Immature natural killer cell (primary cell): Measurements from ENCODE around the gene STK36. TPM values are rescaled to one million over a fixed set of nuclear protein-coding genes. Genes with fewer than 3 reads are reported as not detected.
A peak's percentile ranks its signal among the peaks of the same experiment; 100 is the strongest.

ENCODE experiments used
- DNase-seq, 3 donors: peaks; one replicate each; pipeline ENCODE4 v3.0.0; 2022; ENCODE audit warnings: mixed read lengths in 1 of 3
- H3K27ac Mint-ChIP-seq, 6 donors: one replicate each; pipeline ENCODE4 v1.8.0; 2020; ENCODE audit warnings: mixed read lengths in 6 of 6, mild to moderate bottlenecking in 5 of 6, inconsistent platforms in 4 of 6, moderate library complexity in 3 of 6
- H3K27me3 Mint-ChIP-seq, 3 donors: one replicate each; pipeline ENCODE4 v1.8.0; 2020 to 2021; ENCODE audit warnings: low read depth in 3 of 3, mild to moderate bottlenecking in 3 of 3, mixed read lengths in 3 of 3, moderate library complexity in 3 of 3, inconsistent platforms in 1 of 3
- H3K36me3 Mint-ChIP-seq, 3 donors: one replicate each; pipeline ENCODE4 v1.8.0; 2020; ENCODE audit warnings: mixed read lengths in 3 of 3, inconsistent platforms in 2 of 3, mild to moderate bottlenecking in 2 of 3
- H3K4me1 Mint-ChIP-seq, 2 donors: one replicate each; pipeline ENCODE4 v1.8.0; 2020; ENCODE audit warnings: inconsistent platforms in 2 of 2, mild to moderate bottlenecking in 2 of 2, mixed read lengths in 2 of 2, moderate library complexity in 1 of 2
- H3K4me3 Mint-ChIP-seq, 5 donors: one replicate each; pipeline ENCODE4 v1.8.0; 2020; ENCODE audit warnings: mild to moderate bottlenecking in 5 of 5, mixed read lengths in 5 of 5, inconsistent platforms in 3 of 5, moderate library complexity in 3 of 5
- H3K9me3 Mint-ChIP-seq, 6 donors: one replicate each; pipeline ENCODE4 v1.8.0; 2020; ENCODE audit warnings: mild to moderate bottlenecking in 6 of 6, mixed read lengths in 6 of 6, inconsistent platforms in 4 of 6, moderate library complexity in 3 of 6
- polyA plus RNA-seq, 3 donors: library from polyadenylated mRNA; unstranded; fragments of 300-500 nt; fragmentation: Illumina TruSeq; gene quantifications; one replicate each; pipeline ENCODE4 v1.2.3, GENCODE V29; 2021

Gene STK36
- polyA plus RNA-seq, 3 donors from 2014 or later = 3.0 to 3.9 (median 3.9) TPM

DNA sequence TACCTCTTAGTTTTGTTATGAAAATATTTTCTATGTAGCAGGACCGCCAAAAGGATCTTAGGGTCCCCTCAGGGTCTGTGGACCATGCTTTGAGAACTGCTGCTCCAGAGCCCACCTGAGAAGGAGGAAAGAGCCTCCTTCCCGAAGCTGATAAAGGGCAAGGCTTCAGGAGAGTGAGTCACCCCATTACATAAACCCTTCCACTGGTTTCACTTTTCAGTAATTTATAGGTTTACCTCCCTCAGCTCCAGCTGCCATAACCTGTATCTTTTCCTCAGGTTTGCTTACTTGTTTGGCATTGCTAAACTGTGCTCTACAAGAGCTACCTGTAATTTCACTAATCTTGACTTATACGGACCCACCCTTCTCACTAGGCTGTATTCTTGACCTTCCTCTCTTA, 45.4 kb downstream of the STK36 start:
- Mint-ChIP-seq H3K9me3 (no peaks in the 10 kb centered on the region), H3K27me3 (peaks cover 0 to 2% (median 0%) of the 10 kb centered on the region in 3 donors), H3K4me3 (no peak overlapping the region), H3K27ac (no peak overlapping the region), H3K36me3 (peaks cover 4 to 17% (median 4%) of the 10 kb centered on the region in 3 donors), H3K4me1 (no peaks in the 10 kb centered on the region)
- DNase-seq = no peak

DNA sequence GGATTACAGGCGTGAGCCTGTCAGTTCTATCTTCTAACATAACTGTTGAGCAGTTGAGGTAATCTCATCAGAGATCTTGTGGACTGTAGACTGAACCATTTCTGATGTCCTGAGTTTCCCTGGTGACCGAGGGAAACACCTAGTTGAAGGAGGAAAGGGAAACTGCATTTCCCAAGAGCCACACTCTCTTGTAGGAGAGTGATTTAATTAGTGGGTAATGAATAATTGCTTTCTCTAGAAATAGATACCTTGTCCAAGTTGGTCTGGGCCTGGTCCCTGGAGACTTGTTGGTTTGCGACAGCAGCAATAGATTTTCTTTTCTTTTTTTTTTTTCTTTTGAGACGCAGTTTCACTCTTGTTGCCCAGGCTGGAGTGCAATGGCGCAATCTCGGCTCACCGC, 46.2 kb downstream of the STK36 start:
- H3K4me3 Mint-ChIP-seq = no peak overlapping the region
- no peaks in the 10 kb centered on the region for H3K4me1 Mint-ChIP-seq
- peaks cover 0 to 2% (median 0%) of the 10 kb centered on the region in 3 donors for H3K27me3 Mint-ChIP-seq
- no peaks in the 10 kb centered on the region for H3K9me3 Mint-ChIP-seq
- no peak for DNase-seq
- H3K36me3 Mint-ChIP-seq = peaks cover 4 to 17% (median 4%) of the 10 kb centered on the region in 3 donors
- no peak overlapping the region for H3K27ac Mint-ChIP-seq

- no peak for DNase-seq
- H3K27ac Mint-ChIP-seq = no peak overlapping the region
- no peak overlapping the region for H3K4me3 Mint-ChIP-seq
- H3K27me3 Mint-ChIP-seq = peaks cover 0 to 2% (median 0%) of the 10 kb centered on the region in 3 donors
- H3K4me1 Mint-ChIP-seq = peaks cover 1 to 6% of the 10 kb centered on the region in 2 donors
- peaks cover 4 to 17% (median 4%) of the 10 kb centered on the region in 3 donors for H3K36me3 Mint-ChIP-seq
- H3K9me3 Mint-ChIP-seq = no peaks in the 10 kb centered on the region
These were observed 47.6 kb downstream of the STK36 start for GRCh38 chr2:218719457-218719856.

DNA sequence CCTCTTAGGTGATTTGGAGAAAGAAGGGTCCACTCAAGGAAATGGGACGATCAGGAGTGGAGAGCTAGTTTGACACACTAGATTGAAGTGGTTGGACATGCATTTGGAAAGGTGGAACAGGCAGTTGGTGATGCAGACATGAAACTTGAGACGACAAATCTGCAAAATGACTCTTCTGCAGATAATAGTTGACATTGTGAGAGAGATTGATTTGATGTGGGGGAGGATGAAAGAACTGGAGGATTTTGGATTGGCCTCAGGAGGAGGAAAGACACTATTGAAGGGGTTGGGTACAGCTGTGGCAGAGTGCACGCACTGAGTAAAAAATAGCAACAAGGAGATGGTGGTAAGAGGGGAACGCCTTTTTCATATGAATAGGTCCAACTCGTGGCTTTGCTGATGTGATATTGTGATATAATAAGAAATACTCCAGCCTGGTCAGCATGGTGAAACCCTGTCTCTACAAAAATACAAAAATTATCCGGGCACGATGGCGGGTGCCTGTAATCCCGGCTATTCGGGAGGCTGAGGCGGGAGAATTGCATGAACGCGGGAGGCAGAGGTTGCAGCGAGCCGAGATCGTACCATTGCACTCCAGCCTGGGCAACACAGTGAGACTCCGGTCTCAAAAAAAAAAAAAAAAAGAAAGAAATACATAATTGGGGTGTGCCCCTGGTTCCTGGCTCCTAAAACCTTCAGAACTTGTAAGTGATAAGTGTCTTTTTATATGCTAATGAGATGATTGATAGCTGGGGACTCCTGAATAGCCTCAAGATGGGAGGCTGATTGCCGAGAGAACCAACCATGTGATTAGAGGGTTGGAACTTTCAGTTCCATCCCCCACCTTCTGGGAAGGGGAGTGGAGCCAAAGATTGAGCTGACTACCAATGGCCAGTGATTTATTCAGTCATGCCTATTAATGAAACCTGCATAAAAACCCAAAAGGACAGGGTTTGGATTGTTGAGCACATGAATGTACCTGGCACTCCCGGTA, 48.5 kb downstream of the STK36 start:
- Mint-ChIP-seq H3K36me3 (peaks cover 4 to 17% (median 4%) of the 10 kb centered on the region in 3 donors), H3K27me3 (peaks cover 0 to 2% (median 0%) of the 10 kb centered on the region in 3 donors), H3K27ac (no peak overlapping the region), H3K4me1 (peaks cover 1 to 6% of the 10 kb centered on the region in 2 donors), H3K9me3 (no peaks in the 10 kb centered on the region), H3K4me3 (no peak overlapping the region)
- DNase-seq = no peak

GRCh38 chr2:218721488-218721887, 49.6 kb downstream of the STK36 start:
- Mint-ChIP-seq H3K4me3 (no peak overlapping the region), H3K27me3 (peaks cover 0 to 4% (median 0%) of the 10 kb centered on the region in 3 donors), H3K4me1 (peaks cover 1 to 6% of the 10 kb centered on the region in 2 donors), H3K36me3 (peaks cover 0 to 20% (median 7%) of the 10 kb centered on the region in 3 donors), H3K9me3 (peaks cover 7 to 9% (median 9%) of the 10 kb centered on the region in 6 donors), H3K27ac (no peak overlapping the region)
- no peak for DNase-seq

DNA sequence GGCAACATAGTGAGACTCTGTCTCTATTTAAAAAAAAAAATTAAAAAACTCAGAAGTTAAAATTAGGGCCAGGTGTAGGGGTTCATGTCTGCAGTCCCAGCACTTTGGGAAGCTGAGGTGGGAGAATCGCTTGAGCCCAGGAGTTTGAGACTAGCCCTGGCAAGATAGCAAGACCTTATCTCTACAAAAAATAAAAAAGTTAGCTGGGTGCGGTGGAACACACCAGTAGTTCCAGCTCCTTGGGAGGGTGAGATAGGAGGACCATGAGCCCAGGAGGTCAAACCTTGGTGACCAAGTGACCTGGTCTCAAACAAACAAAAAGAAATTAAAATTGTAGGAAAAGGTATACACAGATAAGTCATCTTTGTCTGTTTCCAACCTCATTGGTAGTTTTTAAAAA, 50.0 kb downstream of the STK36 start:
- Mint-ChIP-seq H3K4me3 (no peak overlapping the region), H3K4me1 (peaks cover 1 to 6% of the 10 kb centered on the region in 2 donors), H3K27ac (no peak overlapping the region), H3K36me3 (peaks cover 0 to 20% (median 7%) of the 10 kb centered on the region in 3 donors), H3K27me3 (peaks cover 0 to 4% (median 0%) of the 10 kb centered on the region in 3 donors), H3K9me3 (peaks cover 8 to 13% (median 10%) of the 10 kb centered on the region in 6 donors)
- DNase-seq = no peak

DNA sequence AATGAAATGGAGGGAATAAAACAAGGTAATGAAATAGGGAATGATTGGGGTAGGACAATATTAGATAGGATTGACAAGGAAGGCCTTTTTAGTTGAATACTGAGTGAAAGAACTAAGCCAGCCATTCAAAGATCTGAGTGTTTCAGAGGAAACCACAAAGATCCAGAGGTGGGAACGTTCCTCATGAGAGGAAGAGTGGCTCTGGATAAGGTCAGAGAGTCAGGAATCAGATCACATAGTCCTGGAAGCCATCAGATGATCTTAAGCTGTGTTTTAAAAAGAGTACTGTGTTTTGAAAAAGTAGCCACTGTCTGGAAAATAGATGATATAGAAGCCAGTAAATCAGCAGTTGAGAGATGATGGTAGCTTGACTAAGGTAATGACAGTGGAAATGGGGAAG, 50.5 kb downstream of the STK36 start:
- peak overlapping the region in 3 of 6 donors; percentile 35 to 63 (median 41) for H3K27ac Mint-ChIP-seq
- no peak overlapping the region for H3K4me3 Mint-ChIP-seq
- peaks cover 0 to 6% (median 0%) of the 10 kb centered on the region in 3 donors for H3K27me3 Mint-ChIP-seq
- peaks cover 0 to 19% (median 7%) of the 10 kb centered on the region in 3 donors for H3K36me3 Mint-ChIP-seq
- DNase-seq = no peak
- H3K4me1 Mint-ChIP-seq = peaks cover 1 to 6% of the 10 kb centered on the region in 2 donors
- H3K9me3 Mint-ChIP-seq = peaks cover 10 to 16% (median 13%) of the 10 kb centered on the region in 6 donors

- peak overlapping the region in 3 of 6 donors; percentile 5 to 44 (median 41) for H3K27ac Mint-ChIP-seq
- peaks cover 0 to 6% (median 0%) of the 10 kb centered on the region in 3 donors for H3K27me3 Mint-ChIP-seq
These were observed 51.2 kb downstream of the STK36 start for GRCh38 chr2:218722876-218723785.

DNA sequence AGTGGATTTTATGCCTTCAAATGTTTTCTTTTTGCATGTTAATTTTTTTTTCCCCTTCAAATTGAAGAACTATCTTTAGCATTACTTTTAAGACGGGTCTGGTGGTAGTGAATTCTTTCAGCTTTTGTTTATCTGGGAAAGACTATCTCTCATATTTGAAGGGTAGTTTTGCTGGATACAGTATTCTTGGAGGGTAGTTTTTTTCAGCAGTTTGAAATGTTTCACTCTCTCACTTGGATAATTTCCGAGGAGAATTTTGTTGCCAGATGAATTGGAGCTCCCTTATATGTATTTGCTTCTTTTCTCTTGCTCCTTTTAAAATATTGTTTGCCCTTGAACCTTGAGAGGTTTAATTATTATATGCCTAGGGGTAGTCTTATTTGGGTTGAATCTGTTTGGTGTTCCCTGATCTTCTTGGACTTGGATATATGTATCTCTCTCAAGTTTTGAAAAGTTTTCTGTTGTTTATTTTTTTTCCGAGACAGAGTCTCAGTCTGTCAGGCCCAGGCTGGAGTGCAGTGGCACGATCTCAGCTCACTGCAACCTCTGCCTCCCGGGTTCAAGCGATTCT, 54.2 kb downstream of the STK36 start:
- Mint-ChIP-seq H3K36me3 (peaks cover 8 to 23% (median 19%) of the 10 kb centered on the region in 3 donors), H3K4me3 (no peak overlapping the region), H3K4me1 (peaks cover 3 to 12% of the 10 kb centered on the region in 2 donors), H3K9me3 (peaks cover 12 to 19% (median 16%) of the 10 kb centered on the region in 6 donors), H3K27ac (no peak overlapping the region), H3K27me3 (peaks cover 0 to 3% (median 0%) of the 10 kb centered on the region in 3 donors)
- no peak for DNase-seq

More at GRCh38 chr2:218722876-218723785, 51.2 kb downstream of the STK36 start:
- no peak for DNase-seq
- peaks cover 4 to 21% (median 12%) of the 10 kb centered on the region in 3 donors for H3K36me3 Mint-ChIP-seq
- peaks cover 3 to 12% of the 10 kb centered on the region in 2 donors for H3K4me1 Mint-ChIP-seq
- no peak overlapping the region for H3K4me3 Mint-ChIP-seq
- H3K9me3 Mint-ChIP-seq = peaks cover 12 to 19% (median 16%) of the 10 kb centered on the region in 6 donors

DNA sequence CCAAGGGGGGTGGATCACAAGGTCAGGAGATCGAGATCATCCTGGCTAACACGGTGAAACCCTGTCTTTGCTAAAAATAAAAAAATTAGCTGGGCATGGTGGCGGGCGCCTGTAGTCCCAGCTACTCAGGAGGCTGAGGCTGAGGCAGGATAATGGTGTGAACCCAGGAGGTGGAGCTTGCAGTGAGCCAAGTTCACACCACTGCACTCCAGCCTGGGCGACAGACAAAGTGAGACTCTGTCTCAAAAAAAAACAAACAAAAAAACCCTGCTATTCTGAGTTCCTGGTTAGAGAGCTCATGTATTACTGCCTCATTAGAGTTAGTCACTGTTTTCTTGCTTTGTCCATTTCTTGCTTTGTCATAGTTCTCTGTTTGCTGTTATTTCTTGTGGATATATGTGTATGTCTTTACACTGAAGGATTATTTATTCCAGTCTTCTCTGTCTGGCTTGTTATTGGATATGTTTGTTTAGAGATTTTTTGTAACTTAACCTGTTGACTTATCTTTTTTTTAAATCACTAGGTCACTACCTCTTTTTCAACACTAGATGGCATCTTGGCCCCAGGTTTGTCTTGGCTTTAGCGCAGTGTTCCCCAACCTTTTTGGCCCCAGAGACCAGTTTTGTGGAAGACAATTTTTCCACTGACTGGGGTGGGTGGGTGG, 55.7 kb downstream of the STK36 start:
- Mint-ChIP-seq H3K27ac (no peak overlapping the region), H3K4me3 (no peak overlapping the region), H3K9me3 (peaks cover 12 to 19% (median 16%) of the 10 kb centered on the region in 6 donors), H3K36me3 (peaks cover 8 to 23% (median 19%) of the 10 kb centered on the region in 3 donors), H3K27me3 (peaks cover 0 to 3% (median 0%) of the 10 kb centered on the region in 3 donors), H3K4me1 (peaks cover 7 to 12% of the 10 kb centered on the region in 2 donors)
- DNase-seq = no peak

DNA sequence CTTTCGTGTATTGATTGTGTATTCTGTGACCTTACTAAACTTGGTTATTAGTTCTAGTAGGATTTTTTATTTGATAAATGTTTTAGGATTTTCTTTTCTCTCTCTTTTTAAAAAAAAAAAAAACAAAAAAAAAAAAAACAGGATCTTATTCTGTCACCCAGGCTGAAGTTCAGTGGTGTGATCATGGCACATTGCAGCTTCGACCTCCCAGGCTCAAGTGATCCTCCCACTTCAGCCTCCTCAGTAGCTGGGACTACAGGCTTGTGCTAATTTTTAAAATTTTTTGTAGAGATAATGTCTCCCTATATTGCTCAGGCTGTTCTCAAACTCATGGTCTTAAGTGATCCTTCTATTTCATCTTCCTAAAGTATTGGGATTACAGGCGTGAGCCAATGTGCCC, 57.8 kb downstream of the STK36 start:
- no peak overlapping the region for H3K4me3 Mint-ChIP-seq

DNA sequence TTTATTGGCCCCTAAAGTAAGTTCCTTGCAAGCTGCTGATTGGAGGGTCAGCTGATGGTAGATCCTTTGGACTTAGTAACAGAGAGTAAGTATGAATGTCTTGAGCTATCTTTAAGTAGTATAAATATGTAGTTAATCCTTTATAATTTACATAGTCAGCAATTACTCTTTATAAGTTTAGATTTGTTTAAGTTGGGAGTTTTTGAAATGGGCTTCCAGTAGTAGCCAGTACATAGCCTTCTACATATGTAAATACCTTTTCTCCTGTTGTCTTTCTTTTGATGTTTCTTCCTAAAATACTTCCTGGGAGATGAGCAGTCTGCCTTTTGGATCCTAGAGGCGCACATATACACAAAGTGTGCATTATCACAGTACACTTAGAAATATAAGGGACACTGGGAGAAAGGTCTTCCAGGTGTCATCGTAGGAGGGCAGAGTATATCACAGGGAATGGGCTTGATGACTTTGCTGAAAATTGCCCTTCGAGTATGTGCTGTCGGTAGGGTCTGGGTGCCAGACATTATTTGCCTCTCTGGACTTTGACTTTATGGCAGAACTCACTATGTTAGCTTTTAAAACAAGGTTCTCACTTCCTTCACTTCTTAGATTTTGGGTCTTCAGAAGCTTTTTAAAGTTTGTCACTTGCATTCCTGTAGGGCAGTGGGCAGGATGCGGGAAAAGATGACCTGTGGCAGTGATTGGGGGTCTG, 60.3 kb downstream of the STK36 start:
- DNase-seq = no peak
- Mint-ChIP-seq H3K4me1 (peaks cover 19 to 23% of the 10 kb centered on the region in 2 donors), H3K4me3 (no peak overlapping the region), H3K27me3 (peaks cover 0 to 2% (median 0%) of the 10 kb centered on the region in 3 donors), H3K27ac (peak overlapping the region in 1 of 6 donors; percentile 43), H3K36me3 (peaks cover 11 to 18% (median 13%) of the 10 kb centered on the region in 3 donors), H3K9me3 (peaks cover 2 to 6% (median 3%) of the 10 kb centered on the region in 6 donors)

More for the DNA sequence above, 57.8 kb downstream of the STK36 start:
- peaks cover 12 to 19% (median 16%) of the 10 kb centered on the region in 6 donors for H3K9me3 Mint-ChIP-seq
- H3K36me3 Mint-ChIP-seq = peaks cover 11 to 26% (median 19%) of the 10 kb centered on the region in 3 donors
- H3K27me3 Mint-ChIP-seq = peaks cover 0 to 3% (median 0%) of the 10 kb centered on the region in 3 donors
- DNase-seq = no peak
- no peak overlapping the region for H3K27ac Mint-ChIP-seq
- H3K4me1 Mint-ChIP-seq = peaks cover 19 to 23% of the 10 kb centered on the region in 2 donors
